SK-N-SH (cell line): ENCODE data around the gene SMARCC1. TPM values are rescaled to one million over a fixed set of nuclear protein-coding genes. Genes with fewer than 3 reads are reported as not detected.
"Not testable (repeated sequence)": the region's sequence is repeated elsewhere in the genome, so short reads cannot be mapped to it uniquely, and the experiment has no call there.

Experiments used
- CTCF ChIA-PET: fragments of 300-600, 350-600 bp; formaldehyde crosslinking; extraction: SDS; loops from one replicate; lab custom pipeline; 2021; lab: Yijun Ruan, JAX
- POLR2A ChIA-PET: fragments of 350-600 bp; sonication (Branson Sonifier 250); formaldehyde crosslinking; extraction: SDS; loops from one replicate; lab custom pipeline; 2020; ENCODE audit warnings: antibody characterized with exemption, inconsistent platforms; lab: Yijun Ruan, JAX
- DNase-seq: peaks from one replicate; pipeline ENCODE4 v3.0.0; 2012
- H2AFZ ChIP-seq: fragments of 200-600 bp; sonication (generic); 2 replicates; pipeline ENCODE4 v1.8.1; 2016; ENCODE audit warnings: antibody characterized with exemption, mild to moderate bottlenecking, low read depth
- H3F3A ChIP-seq: fragments of 200-600 bp; sonication (generic); replicated peaks from 2 replicates; pipeline ENCODE3; 2016; ENCODE audit warnings: antibody characterized with exemption, mild to moderate bottlenecking; ENCODE audit not compliant: insufficient read depth
- H3K27ac ChIP-seq, 2 experiments: fragments of 200-500 bp in 1 of 2; fragments of 200-600 bp in 1 of 2; sonication (Bioruptor generic) in 1 of 2; sonication (generic), shearing (Covaris generic) in 1 of 2; 2 replicates each; pipeline versions ENCODE4 v1.5.1 to v1.6.1; 2014 to 2016; ENCODE audit warnings: low read depth in 2 of 2, inconsistent platforms in 1 of 2, low read length in 1 of 2, mild to moderate bottlenecking in 1 of 2, mixed read lengths in 1 of 2
- H3K27me3 ChIP-seq: fragments of 200-600 bp; sonication (generic), shearing (Covaris generic); 2 replicates; pipeline ENCODE4 v1.6.1; 2016; ENCODE audit warnings: mixed run types; ENCODE audit not compliant: insufficient read depth
- H3K36me3 ChIP-seq, 2 experiments: fragments of 200-500 bp in 1 of 2; fragments of 200-600 bp in 1 of 2; sonication (Bioruptor generic) in 1 of 2; sonication (generic) in 1 of 2; replicated peaks in 1 of 2; 2 replicates each; pipeline versions ENCODE3 to v1.5.1; 2014 to 2016; ENCODE audit warnings: low read length in 1 of 2, mild to moderate bottlenecking in 1 of 2; ENCODE audit not compliant: insufficient read depth in 2 of 2, control insufficient read depth in 1 of 2
- H3K4me1 ChIP-seq, 2 experiments: fragments of 200-500 bp in 1 of 2; fragments of 200-600 bp in 1 of 2; sonication (Bioruptor generic) in 1 of 2; sonication (generic), shearing (Covaris generic) in 1 of 2; 2 replicates each; pipeline versions ENCODE4 v1.5.1 to v1.6.1; 2014 to 2016; ENCODE audit warnings: low read depth in 1 of 2, low read length in 1 of 2, mixed run types in 1 of 2; ENCODE audit not compliant: insufficient read depth in 2 of 2, control insufficient read depth in 1 of 2
- H3K4me2 ChIP-seq: fragments of 200-600 bp; sonication (generic), shearing (Covaris generic); 2 replicates; pipeline ENCODE4 v1.6.1; 2017; ENCODE audit warnings: mixed run types
- H3K4me3 ChIP-seq, 2 experiments: fragments of 200-500 bp in 1 of 2; fragments of 200-600 bp in 1 of 2; sonication (Bioruptor generic) in 1 of 2; sonication (generic), shearing (Covaris generic) in 1 of 2; 2 replicates each; pipeline versions ENCODE4 v1.5.1 to v1.8.1; 2014 to 2016; ENCODE audit warnings: low read depth in 2 of 2, inconsistent platforms in 1 of 2, low read length in 1 of 2, mild to moderate bottlenecking in 1 of 2, mixed read lengths in 1 of 2, moderate library complexity in 1 of 2
- H3K79me2 ChIP-seq: fragments of 200-600 bp; sonication (generic); 2 replicates; pipeline ENCODE4 v1.8.1; 2017; ENCODE audit warnings: mild to moderate bottlenecking; ENCODE audit not compliant: insufficient read depth
- H3K9ac ChIP-seq: fragments of 200-600 bp; sonication (generic); 2 replicates; pipeline ENCODE4 v1.6.1; 2017; ENCODE audit warnings: mixed run types
- H3K9me2 ChIP-seq: fragments of 200-600 bp; sonication (generic); 2 replicates; pipeline ENCODE4 v1.6.1; 2017; ENCODE audit warnings: mixed run types
- H3K9me3 ChIP-seq: fragments of 200-600 bp; sonication (generic); 2 replicates; pipeline ENCODE4 v1.6.1; 2017; ENCODE audit warnings: mixed run types, mild to moderate bottlenecking, moderate library complexity
- H4K20me1 ChIP-seq: fragments of 200-600 bp; sonication (generic); 2 replicates; pipeline ENCODE4 v1.6.1; 2017; ENCODE audit warnings: mild to moderate bottlenecking, mixed run types; ENCODE audit not compliant: insufficient read depth
- ELF1 ChIP-seq: IDR thresholded peaks from 2 replicates; pipeline ENCODE4 v1.4.0; 2012
- IRF3 ChIP-seq: fragments of 150-350 bp; IDR thresholded peaks from 2 replicates; pipeline ENCODE4 v1.6.1; 2016; ENCODE audit warnings: mild to moderate bottlenecking, low read depth, low read length
- JUND ChIP-seq: IDR thresholded peaks from 2 replicates; pipeline ENCODE4 v1.4.0; 2012
- MAX ChIP-seq: IDR thresholded peaks from 2 replicates; pipeline ENCODE4 v1.4.0; 2012; ENCODE audit warnings: low read depth
- MEF2A ChIP-seq: IDR thresholded peaks from 2 replicates; pipeline ENCODE4 v1.4.0; 2012; ENCODE audit warnings: low read depth, borderline replicate concordance
- NFIC ChIP-seq: IDR thresholded peaks from 2 replicates; pipeline ENCODE4 v1.4.0; 2012; ENCODE audit warnings: borderline replicate concordance
- NRF1 ChIP-seq: IDR thresholded peaks from 2 replicates; pipeline ENCODE4 v1.6.1; 2012; ENCODE audit warnings: low read depth, mild to moderate bottlenecking, low read length
- RAD21 ChIP-seq: IDR thresholded peaks from 2 replicates; pipeline ENCODE4 v1.6.1; 2012; ENCODE audit warnings: mild to moderate bottlenecking, low read length
- RCOR1 ChIP-seq: fragments of 150-350 bp; IDR thresholded peaks from 2 replicates; pipeline ENCODE4 v1.6.1; 2017; ENCODE audit warnings: antibody characterized with exemption, low read length
- RXRA ChIP-seq: IDR thresholded peaks from 2 replicates; pipeline ENCODE4 v1.4.0; 2012; ENCODE audit warnings: low read depth, mild to moderate bottlenecking, borderline replicate concordance
- SIN3A ChIP-seq: IDR thresholded peaks from 2 replicates; pipeline ENCODE4 v1.6.1; 2012; ENCODE audit warnings: low read depth, mild to moderate bottlenecking, low read length, moderate library complexity, borderline replicate concordance
- YY1 ChIP-seq: IDR thresholded peaks from 2 replicates; pipeline ENCODE4 v1.4.0; 2012; ENCODE audit warnings: low read depth, mild to moderate bottlenecking
- WGBS: methylation state at CpG from one replicate; pipeline ENCODE4 v1.1.6; 2017; ENCODE audit warnings: low lambda C conversion rate; 5-methylcytosine and 5-hydroxymethylcytosine counted together
- polyA plus RNA-seq, 3 experiments: library from polyadenylated mRNA; depleted of rRNA; stranded (reverse); fragments of >200 nt; gene quantifications; 2 replicates each; pipeline ENCODE4 v1.2.3, GENCODE V29; 2012

Gene SMARCC1
- polyA plus RNA-seq, 1 of the 3 experiments (the other 2 are of a cell fraction) = 16.5 TPM

GRCh38 chr3:47732143-47732542, 49.5 kb downstream of the SMARCC1 start (continued):
- no peak for TF ChIP-seq NFIC
- no peak for TF ChIP-seq JUND
- TF ChIP-seq RXRA = no peak

- Histone ChIP-seq H3K9me3 (no peaks in the 10 kb centered on the region), H3K4me3 (no peak overlapping the region), H3K27ac (no peak overlapping the region), H3K36me3 (peaks cover 49 to 86% of the 10 kb centered on the region in 2 experiments), H3K79me2 (peaks cover 59% of the 10 kb centered on the region), H3K4me2 (no peak overlapping the region), H3F3A (peaks cover 3% of the 10 kb centered on the region), H4K20me1 (no peaks in the 10 kb centered on the region), H3K9me2 (no peaks in the 10 kb centered on the region), H2AFZ (no peak overlapping the region), H3K4me1 (no peaks in the 10 kb centered on the region), H3K9ac (no peak overlapping the region), H3K27me3 (no peaks in the 10 kb centered on the region)
- 94% methylated on average over 8 of the region's 8 CpGs for WGBS
- POLR2A ChIA-PET = no interaction called here
- CTCF ChIA-PET = no interaction called here
- TF ChIP-seq YY1 = no peak
- TF ChIP-seq SIN3A = no peak
- TF ChIP-seq RCOR1 = no peak
- no peak for TF ChIP-seq JUND
- no peak for TF ChIP-seq RAD21
- no peak for TF ChIP-seq MEF2A
- no peak for TF ChIP-seq ELF1
- no peak for TF ChIP-seq NRF1
- no peak for TF ChIP-seq MAX
- no peak for TF ChIP-seq IRF3
- DNase-seq = no peak
These were observed 50.6 kb downstream of the SMARCC1 start for GRCh38 chr3:47731061-47731460.

- Histone ChIP-seq H3K9me2 (no peaks in the 10 kb centered on the region), H3K27ac (no peak overlapping the region), H3K4me2 (no peak overlapping the region), H3K9me3 (no peaks in the 10 kb centered on the region), H3K27me3 (no peaks in the 10 kb centered on the region), H3K79me2 (peaks cover 56% of the 10 kb centered on the region), H3K36me3 (peaks cover 23 to 64% of the 10 kb centered on the region in 2 experiments), H3K9ac (no peak overlapping the region), H3F3A (peaks cover 3% of the 10 kb centered on the region), H2AFZ (no peak overlapping the region), H3K4me3 (no peak overlapping the region), H3K4me1 (no peaks in the 10 kb centered on the region), H4K20me1 (no peaks in the 10 kb centered on the region)
- ChIA-PET CTCF (no interaction called here), POLR2A (no interaction called here)
- 98% methylated on average over 2 of the region's 2 CpGs for WGBS
- no peak for DNase-seq
- TF ChIP-seq JUND = no peak
These were observed 58.8 kb downstream of the SMARCC1 start for GRCh38 chr3:47722859-47723258.

- CTCF ChIA-PET, H3K27ac ChIP-seq, H3K9me2 ChIP-seq, H4K20me1 ChIP-seq, DNase-seq, H3K27me3 ChIP-seq, H3K9me3 ChIP-seq, H3K4me3 ChIP-seq, H3K9ac ChIP-seq, H3K4me1 ChIP-seq, H3K4me2 ChIP-seq, POLR2A ChIA-PET, H2AFZ ChIP-seq: not testable (repeated sequence)
- peaks cover 41% of the 10 kb centered on the region for H3K79me2 ChIP-seq
- WGBS = 95% methylated on average over 4 of the region's 4 CpGs
- H3K36me3 ChIP-seq = peaks cover 19 to 66% of the 10 kb centered on the region in 2 experiments
- H3F3A ChIP-seq = peaks cover 20% of the 10 kb centered on the region
These were observed 64.2 kb downstream of the SMARCC1 start for GRCh38 chr3:47717448-47717847.
